HG03565 (cell line): ENCODE measurements around the gene DNAI7.

Experiments
- ATAC-seq: cut with Tn5 transposase; IDR thresholded peaks from one replicate; pipeline ENCODE4 v1.9.1; 2021; ENCODE audit warnings: mild to moderate bottlenecking, moderate library complexity; ENCODE audit not compliant: unreplicated experiment

The DNAI7 gene

GRCh38 chr12:25195056-25195971, at the start of gene DNAI7, which contains the start of gene ETFRF1:
Gene DNAI7 (minus strand): TSS chr12:25195160. CDS start chr12:25195078, 82 bp downstream.
Gene ETFRF1 (plus strand): TSS chr12:25195237. CDS start chr12:25203957, 8,720 bp downstream.
- peak; percentile 88 for ATAC-seq

GRCh38 chr12:25243680-25243990, 48.7 kb upstream of the DNAI7 start:
- ATAC-seq, result no peak

- no peak for ATAC-seq
Measured at GRCh38 chr12:25242981-25243679, 48.2 kb upstream of the DNAI7 start.

DNA sequence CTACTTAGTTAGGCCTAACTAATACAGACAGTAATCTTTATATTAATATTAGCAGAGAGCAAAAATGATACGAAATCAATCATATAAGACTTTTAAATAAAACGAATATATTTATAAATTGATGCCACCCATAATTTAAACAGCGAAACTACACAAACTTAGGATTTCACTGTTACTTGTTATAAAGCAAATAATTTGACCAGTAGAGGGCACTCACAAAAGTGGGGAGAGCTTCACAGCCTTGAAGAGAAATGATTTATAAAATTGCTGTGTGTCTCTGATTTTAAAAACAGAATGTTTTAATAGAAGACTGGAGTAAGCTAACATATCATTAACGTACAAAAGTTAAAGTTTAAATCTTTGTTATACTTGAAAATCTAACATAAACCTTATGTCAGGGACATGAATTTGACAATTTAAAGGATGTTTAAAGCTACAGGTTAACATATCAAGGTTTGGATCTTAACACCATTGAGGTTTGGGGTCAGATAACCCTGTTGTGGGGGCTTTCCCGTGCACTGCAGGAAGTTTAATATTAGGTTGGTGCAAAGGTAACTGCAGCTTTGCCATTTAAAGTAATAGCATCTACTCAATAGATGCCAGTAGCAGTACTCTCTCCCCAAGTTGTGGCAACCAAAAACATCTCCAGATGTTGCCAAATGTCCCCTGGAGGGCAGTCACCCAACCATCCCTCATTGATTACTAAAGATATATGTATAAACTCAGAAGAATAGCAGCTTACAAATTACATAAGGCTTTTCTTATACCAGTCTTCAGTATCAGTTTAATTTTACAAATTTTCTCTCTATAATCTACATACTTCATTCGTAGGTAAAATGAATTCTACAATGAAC, 46.4 kb upstream of the DNAI7 start:
- ATAC-seq, result peak; percentile 60

DNA sequence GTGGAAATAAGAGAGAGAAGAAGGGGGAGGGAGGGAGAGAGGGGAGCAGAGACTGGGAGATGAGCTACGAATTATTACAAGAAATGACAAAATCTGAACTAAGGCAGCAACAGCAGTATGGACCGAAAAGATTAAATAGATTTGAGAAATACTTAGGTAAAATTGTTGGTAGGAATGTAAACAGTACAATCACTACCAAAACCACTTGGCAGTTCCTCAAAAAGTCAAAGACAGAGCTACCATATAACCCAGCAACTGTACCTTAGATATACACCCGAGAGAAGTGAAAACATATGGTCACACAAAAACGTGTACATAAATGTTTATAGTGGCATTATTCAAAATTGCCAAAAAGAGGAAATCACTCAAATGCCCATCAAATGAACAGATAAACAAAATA, 41.7 kb upstream of the DNAI7 start:
- ATAC-seq, result no peak

DNA sequence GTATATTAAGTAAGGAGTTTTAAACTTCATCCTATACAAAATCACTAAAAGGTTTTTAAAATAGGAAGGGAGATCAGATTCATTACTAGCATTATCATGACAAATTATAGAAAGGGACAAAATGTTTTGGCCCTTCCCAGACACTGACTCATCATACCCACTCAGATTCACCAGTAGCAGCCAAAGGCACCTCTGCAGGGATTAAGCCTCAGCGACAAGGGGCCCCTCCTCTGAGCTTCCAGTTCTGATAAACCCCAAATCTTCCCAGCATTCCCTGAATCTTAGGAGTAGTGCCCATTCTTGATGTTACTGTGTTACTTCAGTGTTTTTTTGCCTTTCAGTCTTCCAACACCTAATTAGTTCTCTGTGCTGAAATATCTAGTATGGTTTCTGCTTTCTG, 41.2 kb upstream of the DNAI7 start:
- no peak for ATAC-seq

DNA sequence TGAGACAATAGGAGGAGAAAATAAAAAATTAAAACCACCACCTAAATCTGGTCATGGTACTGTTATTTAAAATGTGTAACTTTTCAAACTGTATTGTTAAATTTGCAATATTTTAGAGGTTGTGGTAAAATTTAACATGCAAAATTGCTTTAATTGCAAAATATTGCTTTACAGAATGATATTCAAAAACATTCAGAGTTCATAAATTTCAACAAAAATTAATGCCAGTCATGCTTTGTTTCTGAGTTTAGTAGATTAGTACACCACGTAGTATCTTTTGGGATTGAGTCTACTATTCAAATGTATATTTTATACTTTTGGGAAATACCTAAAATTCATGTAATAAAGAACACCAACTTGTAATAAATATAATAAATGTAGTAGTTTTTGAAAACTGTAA, 18.4 kb upstream of the DNAI7 start:
- no peak for ATAC-seq

GRCh38 chr12:25208554-25208953, 13.6 kb upstream of the DNAI7 start:
- no peak for ATAC-seq

- no peak for ATAC-seq
Measured at GRCh38 chr12:25207846-25208245, 12.9 kb upstream of the DNAI7 start.

DNA sequence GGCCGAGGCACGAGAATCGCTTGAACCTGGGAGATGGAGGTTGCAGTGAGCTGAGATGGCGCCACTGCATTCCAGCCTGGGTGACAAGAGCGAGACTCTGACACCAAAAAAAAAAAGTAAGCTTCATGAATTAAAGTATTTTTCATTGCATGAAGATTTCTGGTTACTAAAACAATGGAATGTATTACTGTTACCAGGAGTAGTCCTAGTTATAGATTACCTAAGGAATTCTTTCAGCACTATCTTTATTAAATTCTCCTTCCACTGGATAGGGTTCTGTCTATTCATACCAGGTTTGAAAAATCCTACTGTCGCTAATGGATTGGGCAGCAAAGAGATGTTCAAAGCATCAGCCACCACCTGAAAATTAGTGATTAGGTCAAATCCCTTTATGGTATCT, 12.5 kb upstream of the DNAI7 start:
- ATAC-seq, result no peak

- ATAC-seq, result no peak
Measured at GRCh38 chr12:25202137-25202536, 7.2 kb upstream of the DNAI7 start.

GRCh38 chr12:25200703-25201102, 5.7 kb upstream of the DNAI7 start:
- ATAC-seq, result no peak

- no peak for ATAC-seq
Measured at GRCh38 chr12:25197608-25198007, 2.6 kb upstream of the DNAI7 start.

DNA sequence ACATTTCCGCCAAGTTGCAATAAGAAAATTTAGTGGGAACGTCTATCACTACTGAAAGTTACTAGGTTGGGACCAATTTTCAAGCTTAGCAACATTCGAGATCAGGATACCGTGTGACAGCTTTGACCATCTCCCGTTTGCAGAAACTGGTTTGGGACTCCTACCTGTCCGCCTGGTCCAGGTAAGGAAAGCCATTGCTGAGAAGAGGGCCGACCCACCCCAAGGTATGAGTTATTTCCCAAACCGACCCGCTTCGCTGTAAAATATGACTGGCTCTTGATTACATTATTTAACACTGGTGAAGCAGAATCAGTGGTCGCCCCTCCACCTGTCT, 271 bp downstream of the DNAI7 start:
- no peak for ATAC-seq

- no peak for ATAC-seq
Measured at GRCh38 chr12:25194214-25194613, 746 bp downstream of the DNAI7 start.

- no peak for ATAC-seq
Measured at GRCh38 chr12:25190793-25191192, 4.2 kb downstream of the DNAI7 start.

- no peak for ATAC-seq
Measured at GRCh38 chr12:25189656-25190055, 5.3 kb downstream of the DNAI7 start.

DNA sequence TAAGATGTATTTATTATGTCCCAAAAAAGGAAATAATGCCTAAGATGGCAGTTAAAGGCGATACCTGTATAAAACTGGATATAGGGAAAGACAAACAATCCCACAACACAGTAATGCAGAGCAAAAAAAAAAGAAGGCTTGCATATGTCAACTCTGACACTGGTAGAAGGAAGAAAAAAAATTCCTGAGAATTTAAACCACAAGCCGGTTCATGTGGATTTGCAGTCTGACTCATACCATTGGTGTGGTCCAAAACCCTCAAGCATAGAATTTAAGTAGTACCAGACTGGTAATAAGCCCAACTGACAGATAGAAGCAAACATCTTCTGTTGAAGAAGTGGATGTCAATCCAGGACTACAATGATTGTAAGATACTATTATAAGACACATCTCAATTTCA, 7.2 kb downstream of the DNAI7 start:
- ATAC-seq, result no peak

GRCh38 chr12:25186788-25187402, 8.1 kb downstream of the DNAI7 start:
- peak; percentile 39 for ATAC-seq

DNA sequence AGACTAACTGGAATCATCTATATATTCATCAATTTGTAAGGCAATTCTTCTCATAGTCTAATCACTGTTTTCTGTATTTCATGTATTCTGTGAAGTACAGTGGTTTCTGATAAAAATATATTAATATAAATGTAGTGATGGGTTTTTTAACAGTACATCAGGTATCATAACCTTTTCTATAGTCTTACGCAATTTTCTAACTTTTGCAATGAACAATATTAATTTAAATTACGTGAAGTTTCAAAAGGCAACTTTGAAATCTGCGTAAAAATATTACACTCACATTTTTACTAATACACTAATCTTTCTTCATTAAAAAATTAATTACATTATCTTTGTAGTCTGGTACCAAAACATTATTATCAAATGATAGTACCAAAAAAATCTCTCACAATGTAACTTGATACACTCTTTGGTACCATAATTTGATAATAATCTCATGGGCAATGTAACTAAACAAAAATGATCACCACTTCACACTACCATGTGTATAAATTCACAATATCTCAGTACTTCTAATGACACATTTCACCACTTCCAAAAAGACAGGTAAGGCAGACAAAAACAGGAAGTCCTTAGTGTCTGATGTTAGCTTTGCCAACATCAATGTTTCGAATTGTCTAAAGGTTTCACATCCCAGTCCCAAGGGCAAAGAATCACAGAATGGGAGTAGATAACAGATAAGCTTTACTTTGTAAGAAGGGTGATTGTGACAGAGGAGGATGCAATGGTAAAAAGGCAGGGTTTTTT, 8.7 kb downstream of the DNAI7 start:
- ATAC-seq, result peak; percentile 69
